Measurements from ENCODE around the gene ABHD11. TPM values are rescaled to one million over a fixed set of nuclear protein-coding genes. Genes with fewer than 3 reads are reported as not detected.

Gene ABHD11
- total RNA-seq, 1 donor from 2014 or later, result 16.4 TPM

GRCh38 chr7:73761854-73762658 lies 23.5 kb upstream of the ABHD11 start:
- Mint-ChIP-seq H3K9me3 (ENCODE audit: unreplicated experiment) (no peaks in the 10 kb centered on the region), H3K36me3 (ENCODE audit: low read depth, unreplicated experiment) (no peaks in the 10 kb centered on the region), H3K27me3 (ENCODE audit: unreplicated experiment) (peaks cover 9% of the 10 kb centered on the region), H3K4me1 (ENCODE audit: unreplicated experiment) (peaks cover 3% of the 10 kb centered on the region), H3K4me3 (ENCODE audit: unreplicated experiment) (no peak overlapping the region), H3K27ac (ENCODE audit: unreplicated experiment) (no peak overlapping the region)
- TF ChIP-seq CTCF (IDR thresholded peaks at IDR 0.05; ENCODE audit: unreplicated experiment), result no peak
- DNase-seq (ENCODE audit: low spot score), result no peak

GRCh38 chr7:73758581-73759138 lies 20.1 kb upstream of the ABHD11 start:
- H3K4me3 Mint-ChIP-seq (ENCODE audit: unreplicated experiment), result no peak overlapping the region
- TF ChIP-seq CTCF (IDR thresholded peaks at IDR 0.05; ENCODE audit: unreplicated experiment), result no peak
- peaks cover 9% of the 10 kb centered on the region for H3K27me3 Mint-ChIP-seq (ENCODE audit: unreplicated experiment)
- no peaks in the 10 kb centered on the region for H3K9me3 Mint-ChIP-seq (ENCODE audit: unreplicated experiment)
- peaks cover 3% of the 10 kb centered on the region for H3K4me1 Mint-ChIP-seq (ENCODE audit: unreplicated experiment)
- no peak overlapping the region for H3K27ac Mint-ChIP-seq (ENCODE audit: unreplicated experiment)
- no peaks in the 10 kb centered on the region for H3K36me3 Mint-ChIP-seq (ENCODE audit: low read depth, unreplicated experiment)
- DNase-seq (ENCODE audit: low spot score), result no peak

- DNase-seq (ENCODE audit: low spot score), result no peak
- no peak overlapping the region for H3K4me3 Mint-ChIP-seq (ENCODE audit: unreplicated experiment)
- no peaks in the 10 kb centered on the region for H3K36me3 Mint-ChIP-seq (ENCODE audit: low read depth, unreplicated experiment)
- TF ChIP-seq CTCF (IDR thresholded peaks at IDR 0.05; ENCODE audit: unreplicated experiment), result no peak
- H3K27ac Mint-ChIP-seq (ENCODE audit: unreplicated experiment), result no peak overlapping the region
- peaks cover 4% of the 10 kb centered on the region for H3K4me1 Mint-ChIP-seq (ENCODE audit: unreplicated experiment)
- peaks cover 4% of the 10 kb centered on the region for H3K27me3 Mint-ChIP-seq (ENCODE audit: unreplicated experiment)
- H3K9me3 Mint-ChIP-seq (ENCODE audit: unreplicated experiment), result no peaks in the 10 kb centered on the region
Measured at GRCh38 chr7:73749931-73750776, 11.6 kb upstream of the ABHD11 start.

- Mint-ChIP-seq H3K4me1 (ENCODE audit: unreplicated experiment) (peaks cover 18% of the 10 kb centered on the region), H3K36me3 (ENCODE audit: low read depth, unreplicated experiment) (no peaks in the 10 kb centered on the region), H3K27me3 (ENCODE audit: unreplicated experiment) (peaks cover 9% of the 10 kb centered on the region), H3K4me3 (ENCODE audit: unreplicated experiment) (no peak overlapping the region), H3K9me3 (ENCODE audit: unreplicated experiment) (no peaks in the 10 kb centered on the region), H3K27ac (ENCODE audit: unreplicated experiment) (no peak overlapping the region)
- TF ChIP-seq CTCF (IDR thresholded peaks at IDR 0.05; ENCODE audit: unreplicated experiment), result no peak
- DNase-seq (ENCODE audit: low spot score), result no peak
Measured at GRCh38 chr7:73746378-73746777, 7.8 kb upstream of the ABHD11 start.
